Measurements from ENCODE around the gene LTK. TPM values are rescaled to one million over a fixed set of nuclear protein-coding genes. Genes with fewer than 3 reads are reported as not detected.

LTK gene
- total RNA-seq, 1 donor from 2014 or later: 0.19 TPM

DNA sequence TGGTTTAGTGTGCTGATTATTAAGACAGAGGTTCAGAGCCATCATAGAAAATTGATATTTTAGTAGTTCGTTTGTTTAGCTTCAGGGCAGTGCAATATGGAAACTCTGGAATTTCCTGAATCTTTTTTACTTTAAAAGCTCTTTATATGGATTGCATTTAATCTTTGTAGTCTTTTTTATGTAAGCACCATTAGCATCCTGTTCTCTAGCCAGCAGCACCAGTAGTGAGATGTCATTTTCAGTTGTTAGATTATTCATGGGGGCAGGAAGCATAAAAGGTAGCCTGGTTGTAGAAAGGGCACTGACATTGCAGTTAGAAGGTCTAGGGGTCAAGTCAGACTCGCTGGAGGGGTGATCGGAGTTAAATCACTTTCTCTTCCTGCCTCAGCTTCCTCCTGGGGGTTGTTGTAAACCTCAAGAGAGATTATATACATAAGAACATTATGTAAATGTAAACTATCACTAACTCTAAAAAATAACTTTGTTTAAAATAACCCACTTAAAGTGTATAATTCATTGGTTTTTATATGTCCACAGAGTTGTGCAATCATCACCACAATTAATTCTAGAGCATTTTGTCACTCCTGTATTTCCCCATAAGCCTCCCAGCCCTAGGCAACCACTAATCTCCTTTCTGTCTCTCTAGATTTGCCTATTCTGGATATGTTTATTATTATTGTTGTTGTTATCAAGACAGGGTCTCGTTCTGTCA, 51.4 kb downstream of the LTK start:
- no peak overlapping the region for H3K27ac Mint-ChIP-seq (ENCODE audit: unreplicated experiment)
- H3K9me3 Mint-ChIP-seq: no peaks in the 10 kb centered on the region
- H3K4me3 Mint-ChIP-seq: no peak overlapping the region
- H3K27me3 Mint-ChIP-seq (ENCODE audit: low read depth): no peaks in the 10 kb centered on the region
- peaks cover 7% of the 10 kb centered on the region for H3K4me1 Mint-ChIP-seq
- TF ChIP-seq, protein P1, sequence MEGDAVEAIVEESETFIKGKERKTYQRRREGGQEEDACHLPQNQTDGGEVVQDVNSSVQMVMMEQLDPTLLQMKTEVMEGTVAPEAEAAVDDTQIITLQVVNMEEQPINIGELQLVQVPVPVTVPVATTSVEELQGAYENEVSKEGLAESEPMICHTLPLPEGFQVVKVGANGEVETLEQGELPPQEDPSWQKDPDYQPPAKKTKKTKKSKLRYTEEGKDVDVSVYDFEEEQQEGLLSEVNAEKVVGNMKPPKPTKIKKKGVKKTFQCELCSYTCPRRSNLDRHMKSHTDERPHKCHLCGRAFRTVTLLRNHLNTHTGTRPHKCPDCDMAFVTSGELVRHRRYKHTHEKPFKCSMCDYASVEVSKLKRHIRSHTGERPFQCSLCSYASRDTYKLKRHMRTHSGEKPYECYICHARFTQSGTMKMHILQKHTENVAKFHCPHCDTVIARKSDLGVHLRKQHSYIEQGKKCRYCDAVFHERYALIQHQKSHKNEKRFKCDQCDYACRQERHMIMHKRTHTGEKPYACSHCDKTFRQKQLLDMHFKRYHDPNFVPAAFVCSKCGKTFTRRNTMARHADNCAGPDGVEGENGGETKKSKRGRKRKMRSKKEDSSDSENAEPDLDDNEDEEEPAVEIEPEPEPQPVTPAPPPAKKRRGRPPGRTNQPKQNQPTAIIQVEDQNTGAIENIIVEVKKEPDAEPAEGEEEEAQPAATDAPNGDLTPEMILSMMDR (conservative IDR thresholded peaks at IDR 0.05): no peak
- no peak for DNase-seq (ENCODE audit: low read depth, low spot score)
- peaks cover 25% of the 10 kb centered on the region for H3K36me3 Mint-ChIP-seq (ENCODE audit: low read depth)

Other genes starting within 250 kb of the LTK start
- gene OIP5, start 181.2 kb downstream of the LTK start, total RNA-seq: 25.2 and 26.9 TPM in 2 replicates
- 159 and 175 TPM in 2 replicates for gene NUSAP1, start 180.9 kb downstream of the LTK start, total RNA-seq
- gene NDUFAF1, start 111.3 kb downstream of the LTK start, total RNA-seq: 16.4 and 17.7 TPM in 2 replicates
- gene RTF1, start 96.7 kb downstream of the LTK start, total RNA-seq: 65.8 and 66.3 TPM in 2 replicates
- gene ITPKA, start 20.0 kb downstream of the LTK start, total RNA-seq: 1.3 and 1.5 TPM in 2 replicates
- 86.5 and 91.1 TPM in 2 replicates for gene RPAP1, start 30.4 kb upstream of the LTK start, total RNA-seq
- gene TYRO3, start 45.4 kb upstream of the LTK start, total RNA-seq: 71.7 and 74.7 TPM in 2 replicates
- 50.5 and 52.3 TPM in 2 replicates for gene MGA, start 146.6 kb upstream of the LTK start, total RNA-seq

Measured in neural crest cell (in vitro differentiated cells).